Ishikawa (cell line): Measurements from ENCODE around the gene TRAF3IP1.

Experiments used
- CEBPB ChIP-seq: IDR thresholded peaks from 2 replicates; pipeline ENCODE4 v1.6.1; 2012
- EP300 ChIP-seq: IDR thresholded peaks from 2 replicates; pipeline ENCODE4 v1.6.1; 2012; ENCODE audit warnings: borderline replicate concordance
- MAX ChIP-seq: IDR thresholded peaks from 2 replicates; pipeline ENCODE4 v1.6.1; 2012
- NFIC ChIP-seq: IDR thresholded peaks from 2 replicates; pipeline ENCODE4 v1.6.1; 2012
- TAF1 ChIP-seq: IDR thresholded peaks from 2 replicates; pipeline ENCODE4 v1.6.1; 2012; ENCODE audit warnings: low read depth, mild to moderate bottlenecking
- USF1 ChIP-seq: IDR thresholded peaks from 2 replicates; pipeline ENCODE4 v1.6.1; 2012
- YY1 ChIP-seq: IDR thresholded peaks from 2 replicates; pipeline ENCODE4 v1.6.1; 2012; ENCODE audit warnings: low read depth

- no peak for TF ChIP-seq CEBPB
- no peak for TF ChIP-seq NFIC
- TF ChIP-seq YY1, result no peak
- TF ChIP-seq USF1, result no peak
- no peak for TF ChIP-seq TAF1
- TF ChIP-seq EP300, result no peak
- no peak for TF ChIP-seq MAX
These were observed 6.3 kb upstream of the TRAF3IP1 start for GRCh38 chr2:238313991-238314350.
